Daoy (cell line): ENCODE results near the gene IGSF21. TPM values are rescaled to one million over a fixed set of nuclear protein-coding genes. Genes with fewer than 3 reads are reported as not detected.

ENCODE experiments used
- DNase-seq: peaks from one replicate; pipeline ENCODE4 v3.0.0-alpha.2; 2015; ENCODE audit warnings: low read depth
- total RNA-seq: library from RNA; depleted of rRNA; stranded (reverse); fragments of >200 nt; shearing (Covaris generic); gene quantifications from 2 replicates; pipeline ENCODE4 v1.2.3, GENCODE V29; 2014; rRNA removed

The IGSF21 gene
- not detected in 2 replicates for total RNA-seq

DNA sequence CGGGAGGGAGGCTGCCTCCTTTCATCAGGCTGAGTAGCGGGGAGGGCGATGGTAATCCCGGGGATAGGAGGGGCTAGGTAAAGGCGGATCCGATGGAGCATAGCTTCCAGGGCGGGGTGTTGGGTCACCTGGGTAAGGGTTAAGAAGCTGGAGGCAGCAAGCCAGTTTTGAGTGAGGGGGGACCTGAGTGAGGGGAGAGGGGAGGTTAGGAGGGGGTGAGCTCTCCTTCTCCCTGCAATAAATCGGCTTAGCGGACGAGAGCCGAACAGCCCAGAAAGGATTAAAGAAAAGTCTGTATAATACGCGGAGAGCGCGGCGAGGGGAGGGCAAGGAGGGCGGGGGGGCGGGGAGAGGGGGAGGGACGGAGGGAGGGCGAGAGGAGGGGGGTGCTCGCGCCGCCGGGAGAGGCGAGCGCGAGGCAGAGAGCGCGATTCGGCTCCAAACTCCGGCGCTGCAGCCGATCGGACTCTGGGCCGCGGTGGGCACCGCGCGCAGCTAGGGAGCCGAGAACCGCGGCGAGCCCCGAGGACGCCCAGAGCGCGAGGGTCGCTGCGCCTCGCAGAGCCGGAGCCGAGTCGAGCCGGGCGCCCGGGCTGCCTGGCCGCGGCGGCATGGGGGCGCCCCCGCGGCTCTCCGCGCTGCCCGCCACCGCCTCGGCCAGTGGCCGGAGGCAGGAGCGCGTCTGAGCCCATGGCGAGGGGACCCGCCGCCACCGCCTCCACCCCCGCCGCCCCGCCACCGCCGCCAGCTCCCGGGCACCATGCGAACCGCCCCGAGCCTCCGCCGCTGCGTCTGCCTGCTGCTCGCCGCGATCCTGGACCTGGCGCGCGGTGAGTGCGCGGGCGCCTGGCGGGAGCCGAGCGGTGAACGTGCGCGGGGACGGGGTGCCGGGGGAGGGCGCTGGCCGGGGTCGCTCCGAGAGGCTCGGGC lies at the start of gene IGSF21:
Gene IGSF21, plus strand, starts transcription at position 430 of the 930 bp plus-strand sequence. Its CDS starts 331 bp downstream, at position 761.
- no peak for DNase-seq

DNA sequence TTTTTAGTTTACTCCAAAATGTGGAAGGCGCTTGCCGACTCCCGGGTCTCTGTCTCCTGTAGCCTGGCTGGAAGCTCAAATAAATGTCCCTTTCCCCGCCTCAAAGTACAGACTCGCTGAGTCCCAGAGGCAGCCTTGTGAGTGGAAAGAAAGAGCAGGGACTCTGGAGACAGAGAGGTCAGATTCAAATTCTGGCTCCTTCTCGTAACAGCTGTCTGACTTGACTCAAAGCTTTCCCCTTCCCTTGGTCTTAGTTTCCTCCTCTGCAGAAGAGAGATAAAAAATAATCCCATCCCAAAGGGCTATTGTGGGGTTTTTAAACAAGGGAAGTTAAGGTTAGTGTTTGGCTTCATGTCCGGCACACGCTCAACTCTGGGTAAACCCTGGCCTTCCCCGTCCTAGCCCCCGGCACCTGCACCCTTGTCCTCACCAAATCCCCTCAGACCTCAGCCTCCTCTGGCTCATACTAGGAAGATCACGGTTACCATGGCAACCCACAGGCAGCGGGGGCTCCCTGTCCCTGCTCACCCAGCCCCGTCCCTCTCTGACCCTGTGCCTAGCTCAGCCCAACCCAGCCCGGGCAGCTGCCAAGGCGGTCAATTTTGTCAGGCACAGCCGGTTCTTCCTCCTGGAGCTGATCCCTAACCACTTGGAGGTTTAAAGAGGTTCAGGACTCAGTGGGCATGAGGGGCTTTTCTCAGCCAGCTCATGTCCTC lies 49.2 kb upstream of the IGSF21 start:
- no peak for DNase-seq

DNA sequence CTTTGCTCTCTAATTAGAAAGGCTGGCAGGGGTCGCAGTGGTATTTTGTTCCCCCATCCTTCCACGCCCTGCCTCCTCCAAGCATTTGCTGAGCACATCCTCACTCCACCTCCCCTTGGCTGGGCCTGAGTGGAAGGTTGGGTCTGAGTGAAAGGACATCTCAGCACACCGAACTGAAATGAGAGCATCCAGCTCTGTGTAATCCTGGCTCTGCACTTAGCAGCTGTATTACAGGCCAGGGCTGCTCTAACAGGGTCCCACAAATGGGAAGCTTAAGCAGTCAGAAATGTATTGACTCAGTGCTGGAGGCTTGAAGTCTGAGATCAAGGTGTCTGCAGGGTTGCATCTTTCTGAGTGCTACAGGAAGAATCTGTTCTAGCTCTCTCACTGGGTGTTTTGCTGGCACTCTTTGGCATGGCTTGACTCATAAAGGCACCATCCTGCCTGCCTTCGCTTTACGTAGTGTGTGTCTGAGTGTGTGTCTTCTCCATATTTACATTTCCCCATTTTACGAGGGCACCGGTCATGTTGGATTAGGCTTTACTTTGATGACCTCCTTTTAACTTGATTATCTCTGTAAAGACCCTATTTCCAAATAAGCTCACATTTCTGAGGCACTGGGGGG lies 48.5 kb upstream of the IGSF21 start:
- DNase-seq, result no peak

GRCh38 chr1:18060366-18060765 lies 47.2 kb upstream of the IGSF21 start:
- DNase-seq, result no peak

DNA sequence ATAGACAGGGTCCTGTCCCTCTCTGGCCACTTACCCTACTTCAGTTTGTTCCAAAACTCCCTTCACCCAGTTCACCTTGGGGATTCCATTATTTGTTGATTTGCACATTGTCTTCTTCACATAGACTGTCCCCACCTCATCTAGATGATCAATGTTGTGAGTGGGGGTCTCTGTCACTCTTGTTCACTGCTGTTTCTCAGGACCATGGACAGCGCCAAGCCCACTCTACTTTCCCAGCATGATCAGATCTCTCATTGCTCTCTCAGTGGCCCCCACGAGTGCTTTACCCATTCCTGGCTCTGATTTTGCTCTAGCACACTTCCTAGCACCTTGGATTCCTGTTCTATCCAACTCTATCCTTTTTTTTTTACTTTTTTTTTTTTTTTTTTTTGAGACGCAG lies 45.4 kb upstream of the IGSF21 start:
- DNase-seq, result no peak

DNA sequence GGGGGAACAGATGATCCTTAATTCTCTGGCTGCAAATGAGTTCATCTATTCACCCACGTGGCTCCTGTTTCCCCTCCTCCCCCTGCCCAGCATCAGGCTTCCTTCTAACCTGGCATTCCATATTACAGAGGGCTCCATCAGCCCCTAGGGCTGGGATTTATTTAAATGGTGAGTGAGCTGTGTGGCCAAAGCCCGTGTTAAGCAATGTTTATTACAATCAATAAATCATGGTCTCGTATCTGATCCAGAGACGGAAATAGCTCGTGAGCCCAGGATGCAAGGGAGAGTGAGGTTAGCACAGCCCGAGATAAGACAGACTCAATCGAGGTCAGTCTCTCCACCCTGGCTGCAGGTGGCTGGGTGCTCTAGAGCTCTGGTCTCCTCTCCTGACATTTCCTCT lies 43.1 kb upstream of the IGSF21 start:
- no peak for DNase-seq

- peak; percentile 51 for DNase-seq
These were observed 41.0 kb upstream of the IGSF21 start for GRCh38 chr1:18066576-18066975.

DNA sequence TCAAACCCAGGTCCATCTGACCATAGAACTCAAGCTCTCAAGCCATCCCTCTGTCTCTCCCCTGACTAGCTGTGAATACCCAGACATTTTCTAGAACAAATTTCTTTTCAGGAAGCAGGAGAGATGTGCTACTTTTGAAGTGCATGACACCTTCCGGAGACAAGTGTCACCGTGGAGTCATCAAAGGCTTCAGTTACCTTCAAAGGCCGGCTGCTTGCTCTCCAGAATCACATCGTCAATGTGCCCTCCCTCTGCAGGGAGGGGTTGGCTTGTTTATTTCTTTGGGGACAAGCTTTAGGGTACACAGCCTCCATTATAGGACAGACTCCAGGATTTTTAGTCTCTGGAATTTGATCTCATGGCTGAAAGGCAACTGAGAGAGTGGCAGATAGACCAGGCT lies 37.7 kb upstream of the IGSF21 start:
- DNase-seq, result no peak

GRCh38 chr1:18072066-18072465 lies 35.5 kb upstream of the IGSF21 start:
- DNase-seq, result no peak

DNA sequence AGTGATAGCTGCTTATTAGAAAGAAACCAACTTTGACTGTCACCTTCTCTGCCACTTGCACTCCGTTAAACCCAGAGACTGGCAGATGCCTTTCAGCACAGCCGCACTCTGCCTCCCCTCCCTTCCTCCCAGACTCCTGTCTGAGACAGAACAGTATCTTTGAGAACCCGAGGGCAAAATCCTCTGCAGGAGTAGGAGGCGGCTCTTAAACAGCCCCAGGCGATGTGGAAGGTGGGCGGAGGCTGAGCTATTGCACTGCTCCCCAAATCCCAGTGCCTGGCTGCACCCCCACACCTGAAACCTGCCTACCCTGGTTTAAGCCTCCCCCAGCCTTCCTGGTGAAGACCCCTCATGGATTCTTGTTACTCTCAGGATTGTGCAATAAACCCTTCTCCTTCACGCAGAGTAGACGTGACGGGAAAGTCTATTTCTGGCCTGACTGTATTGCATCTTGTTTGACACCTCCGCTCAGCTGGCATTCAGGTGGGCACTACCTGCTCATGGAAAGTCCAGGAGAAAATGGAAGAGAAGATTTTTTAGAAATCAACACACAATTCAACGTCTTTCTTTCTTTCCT lies 34.4 kb upstream of the IGSF21 start:
- no peak for DNase-seq

DNA sequence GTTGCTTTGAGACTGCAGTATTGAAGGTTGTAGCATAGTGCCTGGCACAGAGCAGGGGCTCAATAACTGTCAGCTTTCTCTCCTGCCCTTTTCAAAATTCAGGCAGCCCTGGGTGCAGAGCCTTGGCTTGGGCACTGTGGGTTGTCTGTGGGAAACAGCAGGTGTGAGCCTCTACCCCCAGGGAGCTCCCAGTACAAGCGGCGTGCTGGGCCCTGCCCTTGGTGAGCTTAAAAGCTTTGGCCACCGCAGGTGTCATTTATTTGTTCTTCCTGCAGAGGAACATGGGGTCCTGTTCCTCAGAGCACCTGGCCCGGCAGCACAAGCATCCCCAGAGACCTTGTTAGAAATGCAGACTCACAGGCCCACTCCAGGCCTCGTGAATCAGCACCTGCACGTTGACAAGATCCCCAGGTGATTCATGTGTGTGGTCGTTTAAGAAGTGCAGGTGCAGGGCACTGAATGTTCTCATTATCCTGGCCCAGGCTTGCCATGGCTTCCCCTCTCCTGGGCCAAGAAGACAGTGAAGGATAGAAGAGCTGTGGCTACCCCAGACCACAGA lies 29.9 kb upstream of the IGSF21 start:
- DNase-seq, result no peak

DNA sequence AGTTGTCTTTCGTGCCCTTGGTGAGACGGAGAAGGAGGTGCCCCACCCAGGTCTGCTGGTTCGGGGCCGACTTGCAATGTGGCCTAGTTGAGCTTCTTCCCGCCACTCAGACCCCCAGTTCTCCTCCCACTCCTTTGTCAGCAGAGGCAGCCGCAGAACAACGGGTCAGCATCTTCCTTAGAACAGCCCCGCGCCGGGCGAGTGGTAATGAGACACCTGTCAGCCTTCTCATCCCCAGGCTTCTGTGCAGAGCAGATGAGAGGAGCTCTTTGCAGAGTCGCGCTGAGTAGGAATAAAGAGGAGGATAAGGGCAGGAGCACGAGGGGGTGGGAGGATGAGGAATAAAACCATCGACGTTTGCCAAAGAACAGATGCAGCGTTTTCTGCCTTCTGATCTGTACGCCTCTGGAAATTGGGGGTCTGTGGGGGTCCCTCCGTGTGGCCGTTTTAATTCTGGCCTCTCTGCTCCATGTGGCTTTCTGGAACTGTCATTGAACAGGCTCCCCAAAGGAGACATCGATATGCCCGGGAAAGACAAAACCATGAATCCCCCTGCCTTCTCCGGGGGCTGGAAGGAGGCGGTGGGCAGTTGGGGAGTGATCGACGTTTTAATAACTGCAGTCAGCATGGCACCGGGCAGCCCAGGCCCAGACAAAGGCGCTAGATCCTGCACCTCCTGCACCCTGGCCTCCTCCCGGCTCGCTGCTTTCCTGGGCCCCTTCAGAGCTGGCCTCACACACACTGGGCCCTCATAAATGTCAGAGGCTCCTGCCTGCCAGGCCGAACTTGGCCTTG lies 27.5 kb upstream of the IGSF21 start:
- DNase-seq, result no peak

- no peak for DNase-seq
These were observed 22.1 kb upstream of the IGSF21 start for GRCh38 chr1:18085387-18086074.

GRCh38 chr1:18088077-18088594 lies 19.5 kb upstream of the IGSF21 start:
- DNase-seq, result no peak

DNA sequence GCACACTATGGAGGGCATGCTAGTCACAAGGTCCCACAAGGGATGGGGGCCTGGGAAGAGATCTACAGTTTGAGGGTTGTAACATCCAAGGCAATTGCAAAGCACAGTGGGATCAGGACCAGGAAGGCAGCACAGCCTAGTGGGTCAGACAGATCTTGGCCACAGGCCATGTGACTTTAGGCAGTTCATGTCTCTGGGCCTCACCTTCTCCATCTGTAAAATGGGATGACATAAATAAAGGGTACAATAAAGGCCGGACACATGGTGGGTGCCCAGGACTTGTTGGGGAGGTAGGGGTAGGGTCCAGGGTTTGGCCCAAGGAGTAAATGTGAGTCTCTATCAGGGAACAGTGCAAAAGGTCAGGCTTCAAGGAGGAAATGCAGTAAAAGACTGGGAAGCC lies 18.1 kb upstream of the IGSF21 start:
- DNase-seq, result no peak

DNA sequence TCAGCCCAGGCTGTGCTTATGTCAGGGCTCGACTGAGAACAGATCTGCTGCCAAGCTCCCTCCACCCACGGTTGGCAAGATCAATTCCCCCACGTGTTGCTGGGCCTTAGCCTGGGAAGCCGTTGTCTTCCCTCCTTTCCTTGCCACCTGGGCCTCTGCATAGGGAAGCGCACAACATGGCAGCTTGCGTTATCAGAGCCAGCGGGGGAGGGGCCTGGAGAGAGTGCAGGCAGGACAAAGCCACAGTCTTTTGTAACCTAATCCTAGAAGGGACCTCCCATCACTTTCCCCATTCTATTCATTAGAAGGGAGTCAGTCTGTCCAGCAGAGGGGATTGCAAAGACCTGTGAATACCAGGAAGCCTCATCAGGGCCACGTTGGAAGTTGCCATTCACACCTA lies 17.0 kb upstream of the IGSF21 start:
- DNase-seq, result no peak

- DNase-seq, result peak; percentile 89
These were observed 15.7 kb upstream of the IGSF21 start for GRCh38 chr1:18091660-18092446.

- no peak for DNase-seq
These were observed 14.4 kb upstream of the IGSF21 start for GRCh38 chr1:18093193-18093592.

GRCh38 chr1:18093646-18094045 lies 14.0 kb upstream of the IGSF21 start:
- no peak for DNase-seq
